Measurements from ENCODE around the gene SLIT2. TPM values are rescaled to one million over a fixed set of nuclear protein-coding genes. Genes with fewer than 3 reads are reported as not detected.

Gene SLIT2
- total RNA-seq, 1 donor from 2014 or later = 11.6 TPM

DNA sequence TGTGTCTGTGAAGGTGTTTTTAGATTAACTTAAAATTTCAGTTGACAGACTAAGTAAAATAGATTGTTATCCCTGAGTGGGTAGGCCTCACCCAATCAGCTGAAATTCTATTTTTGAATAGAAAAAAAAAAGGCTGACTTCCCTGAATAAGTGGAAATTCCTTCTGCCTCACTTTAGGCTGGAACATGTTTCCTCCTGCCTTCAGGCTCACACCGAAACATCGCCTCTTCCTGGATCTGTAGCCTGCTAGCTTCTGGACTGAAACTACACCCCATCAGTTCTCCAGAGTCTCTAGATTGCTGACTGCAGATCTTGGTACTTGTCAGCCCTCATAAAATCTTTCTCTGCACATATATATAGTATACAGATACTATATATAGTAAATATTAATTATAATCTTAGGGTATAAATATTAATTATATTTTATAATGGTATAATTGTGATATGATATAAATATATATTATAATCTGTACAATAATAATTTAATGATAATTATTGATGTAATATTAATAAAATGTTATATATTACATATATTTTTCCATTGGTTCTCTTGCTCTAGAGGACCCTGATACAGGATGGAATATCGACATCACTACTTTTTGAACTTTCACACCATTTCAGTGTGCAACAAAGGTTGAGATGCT lies 13.7 kb upstream of the SLIT2 start:
- Mint-ChIP-seq H3K4me3 (ENCODE audit: low read depth) (no peak overlapping the region), H3K27me3 (no peaks in the 10 kb centered on the region)

DNA sequence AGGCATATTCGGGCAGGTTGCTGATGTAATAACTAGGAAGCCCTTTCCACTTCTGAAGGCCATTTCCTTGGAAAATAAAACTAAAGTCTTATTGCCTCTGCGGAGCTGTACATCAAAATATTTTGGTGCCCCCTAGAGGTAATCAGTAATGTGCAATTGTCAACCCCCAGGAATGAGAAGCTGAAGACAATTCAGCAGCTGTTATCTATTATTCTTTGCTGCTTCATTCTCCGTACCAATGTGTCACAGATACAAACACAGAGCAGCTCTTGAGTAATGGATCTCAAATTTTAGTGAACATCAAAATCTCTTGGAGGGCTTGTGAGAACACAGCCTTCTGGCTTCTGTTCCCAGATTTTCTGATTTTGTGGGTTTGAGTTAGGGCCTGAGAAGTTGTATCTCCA lies 3.5 kb upstream of the SLIT2 start:
- peaks cover 8% of the 10 kb centered on the region for H3K4me1 Mint-ChIP-seq (ENCODE audit: low read depth)
- H3K36me3 Mint-ChIP-seq (ENCODE audit: insufficient read depth) = no peaks in the 10 kb centered on the region
- H3K4me3 Mint-ChIP-seq (ENCODE audit: low read depth) = no peak overlapping the region
- peaks cover 2% of the 10 kb centered on the region for H3K9me3 Mint-ChIP-seq (ENCODE audit: low read depth)
- H3K27ac Mint-ChIP-seq = no peak overlapping the region
- no peak for DNase-seq (ENCODE audit: low spot score, unreplicated experiment)
- TF ChIP-seq, protein P1, sequence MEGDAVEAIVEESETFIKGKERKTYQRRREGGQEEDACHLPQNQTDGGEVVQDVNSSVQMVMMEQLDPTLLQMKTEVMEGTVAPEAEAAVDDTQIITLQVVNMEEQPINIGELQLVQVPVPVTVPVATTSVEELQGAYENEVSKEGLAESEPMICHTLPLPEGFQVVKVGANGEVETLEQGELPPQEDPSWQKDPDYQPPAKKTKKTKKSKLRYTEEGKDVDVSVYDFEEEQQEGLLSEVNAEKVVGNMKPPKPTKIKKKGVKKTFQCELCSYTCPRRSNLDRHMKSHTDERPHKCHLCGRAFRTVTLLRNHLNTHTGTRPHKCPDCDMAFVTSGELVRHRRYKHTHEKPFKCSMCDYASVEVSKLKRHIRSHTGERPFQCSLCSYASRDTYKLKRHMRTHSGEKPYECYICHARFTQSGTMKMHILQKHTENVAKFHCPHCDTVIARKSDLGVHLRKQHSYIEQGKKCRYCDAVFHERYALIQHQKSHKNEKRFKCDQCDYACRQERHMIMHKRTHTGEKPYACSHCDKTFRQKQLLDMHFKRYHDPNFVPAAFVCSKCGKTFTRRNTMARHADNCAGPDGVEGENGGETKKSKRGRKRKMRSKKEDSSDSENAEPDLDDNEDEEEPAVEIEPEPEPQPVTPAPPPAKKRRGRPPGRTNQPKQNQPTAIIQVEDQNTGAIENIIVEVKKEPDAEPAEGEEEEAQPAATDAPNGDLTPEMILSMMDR (IDR thresholded peaks at IDR 0.05; ENCODE audit: unreplicated experiment) = peak; percentile 79
- peaks cover 25% of the 10 kb centered on the region for H3K27me3 Mint-ChIP-seq

More for the DNA sequence above, 13.7 kb upstream of the SLIT2 start:
- TF ChIP-seq, protein P1 (IDR thresholded peaks at IDR 0.05; ENCODE audit: unreplicated experiment) = no peak
- H3K27ac Mint-ChIP-seq = no peak overlapping the region
- DNase-seq (ENCODE audit: low spot score, unreplicated experiment) = no peak
- H3K9me3 Mint-ChIP-seq (ENCODE audit: low read depth) = peaks cover under 1% of the 10 kb centered on the region
- H3K4me1 Mint-ChIP-seq (ENCODE audit: low read depth) = peaks cover 2% of the 10 kb centered on the region
- H3K36me3 Mint-ChIP-seq (ENCODE audit: insufficient read depth) = no peaks in the 10 kb centered on the region

DNA sequence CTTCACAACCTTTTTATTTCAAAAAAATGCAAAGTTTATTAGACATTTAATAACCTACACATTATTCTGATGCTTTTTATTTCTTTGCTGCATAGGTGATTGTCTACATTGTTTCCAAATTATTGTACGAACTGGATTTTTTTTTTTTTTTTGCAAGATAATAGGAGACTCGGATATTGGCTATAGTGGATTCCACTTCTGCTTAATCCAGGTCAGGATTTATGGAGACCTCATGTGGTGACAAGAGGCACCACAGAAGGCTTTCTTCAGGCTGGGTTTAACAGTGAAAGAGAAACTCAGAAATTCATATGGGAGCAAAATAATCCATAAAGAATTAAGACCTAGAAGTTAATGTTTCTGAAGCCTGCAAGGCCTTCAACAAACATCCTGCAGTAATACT lies 2.4 kb upstream of the SLIT2 start:
- H3K27me3 Mint-ChIP-seq = peaks cover 37% of the 10 kb centered on the region
- TF ChIP-seq, protein P1 (IDR thresholded peaks at IDR 0.05; ENCODE audit: unreplicated experiment) = peak; percentile 65
- peaks cover 17% of the 10 kb centered on the region for H3K4me1 Mint-ChIP-seq (ENCODE audit: low read depth)
- DNase-seq (ENCODE audit: low spot score, unreplicated experiment) = no peak
- H3K4me3 Mint-ChIP-seq (ENCODE audit: low read depth) = no peak overlapping the region
- H3K27ac Mint-ChIP-seq = no peak overlapping the region
- H3K36me3 Mint-ChIP-seq (ENCODE audit: insufficient read depth) = no peaks in the 10 kb centered on the region
- H3K9me3 Mint-ChIP-seq (ENCODE audit: low read depth) = no peaks in the 10 kb centered on the region

DNA sequence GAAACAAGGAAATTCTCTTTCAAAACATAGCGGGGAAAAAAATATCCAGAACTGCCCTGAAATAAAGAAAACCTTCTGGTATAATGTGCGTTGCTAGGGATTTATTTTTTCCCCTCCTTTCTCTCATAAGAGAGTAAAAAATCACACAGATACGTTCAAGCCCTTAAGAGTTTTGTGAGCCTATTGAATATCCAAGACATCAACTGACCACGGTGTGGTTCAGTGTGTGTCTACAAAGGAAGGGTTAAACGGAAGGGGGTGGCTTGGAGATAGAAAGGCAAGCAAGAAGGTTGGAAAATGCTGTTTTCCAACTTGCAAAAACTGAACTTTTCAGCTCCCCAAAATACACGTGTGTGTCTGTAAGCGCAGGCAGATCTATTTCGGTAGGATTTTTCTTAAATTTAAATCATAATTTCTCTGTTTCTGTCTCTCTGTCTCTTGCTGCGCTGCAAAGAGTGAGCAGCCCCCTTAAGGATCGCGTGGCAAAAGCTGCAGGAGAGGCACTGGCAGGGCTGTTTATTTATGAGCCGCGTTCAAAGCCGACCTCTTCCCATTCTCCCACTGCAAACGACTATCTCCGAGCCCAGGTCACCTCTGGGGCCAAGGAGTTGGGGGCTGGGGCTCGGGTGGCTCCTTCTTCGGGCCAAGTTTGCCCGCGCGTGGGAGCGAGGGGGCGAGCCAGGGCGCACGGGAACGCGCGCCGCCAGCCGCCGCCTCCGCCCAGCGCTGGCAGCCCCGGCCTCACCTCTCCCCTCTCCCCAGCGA lies 492 bp upstream of the SLIT2 start:
- Mint-ChIP-seq H3K9me3 (ENCODE audit: low read depth) (no peaks in the 10 kb centered on the region), H3K4me1 (ENCODE audit: low read depth) (peaks cover 26% of the 10 kb centered on the region), H3K27me3 (peaks cover 56% of the 10 kb centered on the region), H3K27ac (peak overlapping the region; percentile 53), H3K4me3 (ENCODE audit: low read depth) (peak overlapping the region; percentile 89), H3K36me3 (ENCODE audit: insufficient read depth) (no peaks in the 10 kb centered on the region)
- TF ChIP-seq, protein P1 (IDR thresholded peaks at IDR 0.05; ENCODE audit: unreplicated experiment) = no peak
- DNase-seq (ENCODE audit: low spot score, unreplicated experiment) = no peak

DNA sequence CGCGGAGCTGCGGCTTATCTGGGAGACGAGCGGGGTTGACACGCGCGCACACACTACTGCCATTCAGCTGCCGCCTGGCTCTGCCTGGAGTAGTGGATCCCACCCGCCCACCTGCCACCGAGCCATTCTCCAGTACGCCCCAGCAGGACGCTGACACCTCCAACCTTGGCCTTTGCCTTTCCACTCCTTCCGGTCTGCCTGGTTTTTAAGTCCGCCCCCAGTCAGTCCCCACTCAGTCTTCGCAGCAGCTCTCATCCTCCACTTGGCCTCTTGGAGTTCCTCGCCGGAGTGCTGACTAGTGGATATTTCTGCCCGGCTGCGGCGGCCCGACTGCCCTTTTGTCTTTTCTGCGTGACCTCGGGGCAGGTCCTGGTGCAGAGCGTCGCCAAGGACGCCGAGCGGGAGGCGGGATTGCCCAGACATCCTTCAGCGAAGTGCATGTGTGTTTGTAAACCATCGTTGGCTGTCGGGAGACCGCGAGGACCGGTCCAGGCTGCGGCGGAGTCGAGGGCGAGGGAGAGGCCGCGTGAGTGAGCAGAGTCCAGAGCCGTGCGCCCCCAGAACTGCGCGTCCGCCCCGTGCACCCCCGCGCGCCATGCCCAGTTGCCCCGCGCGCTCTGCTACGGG lies 1.1 kb downstream of the SLIT2 start:
- Mint-ChIP-seq H3K4me3 (ENCODE audit: low read depth) (peak overlapping the region; percentile 89), H3K4me1 (ENCODE audit: low read depth) (peaks cover 28% of the 10 kb centered on the region), H3K36me3 (ENCODE audit: insufficient read depth) (no peaks in the 10 kb centered on the region), H3K27ac (peak overlapping the region; percentile 87), H3K9me3 (ENCODE audit: low read depth) (no peaks in the 10 kb centered on the region), H3K27me3 (peaks cover 65% of the 10 kb centered on the region)
- peak; percentile 18 for DNase-seq (ENCODE audit: low spot score, unreplicated experiment)
- TF ChIP-seq, protein P1 (IDR thresholded peaks at IDR 0.05; ENCODE audit: unreplicated experiment) = no peak

All from progenitor cell of endocrine pancreas (in vitro differentiated cells).